GM18499 (cell line): Measurements from ENCODE around the gene VWA8.
A peak's percentile ranks its signal among the peaks of the same experiment; 100 is the strongest.
"Not testable (repeated sequence)": the region's sequence is repeated elsewhere in the genome, so short reads cannot be mapped to it uniquely, and the experiment has no call there.

Experiments used
- ATAC-seq: cut with Tn5 transposase; IDR thresholded peaks from one replicate; pipeline ENCODE4 v1.9.1; 2021; ENCODE audit warnings: moderate number of reproducible peaks; ENCODE audit not compliant: insufficient read depth, unreplicated experiment

VWA8 gene

GRCh38 chr13:41812851-41813250, 148.1 kb downstream of the VWA8 start:
- peak; percentile 43 for ATAC-seq

GRCh38 chr13:41812237-41812636, 148.7 kb downstream of the VWA8 start:
- ATAC-seq = no peak

- no peak for ATAC-seq
Observed at GRCh38 chr13:41811588-41812021, 149.3 kb downstream of the VWA8 start.

- no peak for ATAC-seq
Observed at GRCh38 chr13:41809962-41810361, 150.9 kb downstream of the VWA8 start.

DNA sequence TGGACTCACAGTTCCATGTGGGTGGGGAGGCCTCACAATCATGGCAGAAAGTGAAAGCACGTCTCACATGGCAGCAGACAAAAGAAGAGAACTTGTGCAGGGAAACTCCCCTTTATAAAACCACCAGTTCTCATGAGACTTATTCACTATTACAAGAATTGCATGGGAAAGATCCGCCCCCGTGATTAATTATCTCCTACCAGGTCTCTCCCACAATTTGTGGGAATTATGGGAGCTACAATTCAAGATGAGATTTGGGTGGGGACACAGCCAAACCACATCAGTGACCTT, 157.5 kb downstream of the VWA8 start:
- ATAC-seq = not testable (repeated sequence)

GRCh38 chr13:41802684-41803444, 158.0 kb downstream of the VWA8 start:
- ATAC-seq = no peak

DNA sequence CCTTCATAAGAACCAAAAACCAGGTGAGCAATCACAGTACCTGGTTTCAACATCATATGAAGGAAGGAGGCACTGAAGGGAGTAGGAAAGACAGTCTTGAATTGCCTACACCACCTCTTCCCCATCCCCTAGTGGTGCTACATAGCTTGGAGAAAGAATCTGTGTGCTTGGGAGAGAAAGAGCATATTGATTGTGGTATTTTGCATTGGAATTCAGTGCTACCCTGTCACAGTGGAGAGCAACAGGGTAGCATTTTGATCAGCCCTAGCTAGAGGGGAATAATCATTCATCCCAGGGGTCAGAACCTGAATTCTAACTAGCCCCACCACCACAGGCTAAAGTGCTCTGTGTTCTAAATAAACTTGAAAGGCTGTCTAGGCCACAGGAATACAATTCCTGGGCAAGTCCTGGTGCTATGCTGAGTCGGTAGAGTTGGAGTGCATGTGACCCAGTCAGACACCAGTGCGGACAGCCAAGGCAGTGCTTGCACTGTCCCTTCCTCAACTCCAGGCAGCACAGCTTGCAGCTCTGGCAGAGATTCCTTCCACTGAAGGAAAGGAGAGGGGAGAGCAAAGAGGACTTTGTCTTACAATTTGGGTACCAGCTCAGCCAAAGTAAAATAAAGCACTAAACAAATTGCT, 158.7 kb downstream of the VWA8 start:
- no peak for ATAC-seq

GRCh38 chr13:41791056-41791455, 169.9 kb downstream of the VWA8 start:
- no peak for ATAC-seq

DNA sequence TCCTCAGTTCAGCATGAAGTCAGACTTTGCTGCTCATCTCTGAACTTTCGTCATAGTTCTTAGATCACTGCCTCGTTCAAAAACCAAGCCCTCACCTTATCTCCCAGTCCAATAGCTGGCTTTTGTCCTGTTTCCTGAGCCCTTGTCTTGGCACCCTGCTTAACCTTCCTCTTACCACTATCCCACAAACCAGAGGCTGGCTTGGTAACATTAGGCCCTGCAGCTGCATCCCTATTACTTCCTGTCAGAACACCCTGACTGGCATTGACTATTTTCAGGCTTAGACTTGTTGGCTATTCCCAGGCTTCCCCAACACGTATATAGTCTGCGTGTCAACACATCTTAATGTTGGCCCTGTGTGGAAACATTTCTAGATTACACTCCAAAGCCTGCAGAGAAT, 172.4 kb downstream of the VWA8 start:
- no peak for ATAC-seq

DNA sequence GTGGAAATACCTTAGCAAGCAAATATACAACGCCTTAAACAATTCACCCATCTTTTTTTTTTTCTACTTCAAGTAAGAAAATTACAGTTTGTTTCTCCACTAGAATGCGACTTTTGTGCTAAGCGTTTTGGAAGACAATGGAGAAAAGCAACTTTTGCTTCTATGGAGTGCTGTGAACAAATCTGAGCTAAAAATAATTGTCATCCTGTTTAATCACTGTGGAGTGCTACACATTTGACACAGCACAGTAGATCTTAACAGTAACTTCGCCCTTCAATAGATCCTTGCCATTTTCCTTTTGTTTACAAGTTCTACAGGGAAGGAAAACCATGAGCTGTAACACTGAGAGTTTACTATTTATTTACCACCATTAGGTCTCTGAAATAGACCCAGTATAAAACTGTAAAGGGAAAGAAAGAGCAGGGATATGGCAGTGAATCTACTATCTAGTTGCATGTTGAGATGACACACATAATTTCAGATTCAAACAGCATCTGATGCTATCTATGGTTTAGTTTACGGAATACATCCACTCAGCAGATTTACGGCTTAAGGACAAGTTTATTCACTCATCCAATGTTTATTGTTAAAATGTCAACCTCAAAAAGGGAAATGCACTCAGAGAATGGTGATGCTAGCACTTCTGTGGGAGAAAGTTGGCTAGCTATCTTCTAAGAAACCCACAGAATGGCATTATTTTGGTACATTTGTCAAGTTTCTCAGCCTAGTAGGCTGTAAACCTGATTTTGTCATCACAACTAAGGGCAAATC, 175.3 kb downstream of the VWA8 start:
- no peak for ATAC-seq

GRCh38 chr13:41782086-41782485, 178.8 kb downstream of the VWA8 start:
- no peak for ATAC-seq

- no peak for ATAC-seq
Observed at GRCh38 chr13:41780715-41781706, 179.9 kb downstream of the VWA8 start.

DNA sequence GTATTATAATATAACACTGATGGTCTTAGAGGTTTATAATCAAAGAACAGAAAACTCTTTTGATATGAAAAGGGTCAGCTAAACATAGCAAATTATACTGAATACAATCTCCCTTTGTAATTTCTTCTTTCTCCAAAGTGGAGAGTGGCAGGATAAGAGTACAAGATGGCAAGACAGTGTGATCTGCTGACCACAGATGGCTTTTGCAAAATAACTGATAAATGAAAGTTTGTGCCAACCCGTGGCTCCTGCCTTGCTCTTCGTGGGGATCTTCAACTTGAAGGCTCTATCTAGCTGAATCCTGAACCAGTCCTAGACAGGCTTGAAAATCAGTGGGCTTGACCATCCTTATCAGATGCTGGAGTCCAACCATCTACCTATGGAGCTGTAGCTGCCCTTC, 185.7 kb downstream of the VWA8 start:
- ATAC-seq = no peak

DNA sequence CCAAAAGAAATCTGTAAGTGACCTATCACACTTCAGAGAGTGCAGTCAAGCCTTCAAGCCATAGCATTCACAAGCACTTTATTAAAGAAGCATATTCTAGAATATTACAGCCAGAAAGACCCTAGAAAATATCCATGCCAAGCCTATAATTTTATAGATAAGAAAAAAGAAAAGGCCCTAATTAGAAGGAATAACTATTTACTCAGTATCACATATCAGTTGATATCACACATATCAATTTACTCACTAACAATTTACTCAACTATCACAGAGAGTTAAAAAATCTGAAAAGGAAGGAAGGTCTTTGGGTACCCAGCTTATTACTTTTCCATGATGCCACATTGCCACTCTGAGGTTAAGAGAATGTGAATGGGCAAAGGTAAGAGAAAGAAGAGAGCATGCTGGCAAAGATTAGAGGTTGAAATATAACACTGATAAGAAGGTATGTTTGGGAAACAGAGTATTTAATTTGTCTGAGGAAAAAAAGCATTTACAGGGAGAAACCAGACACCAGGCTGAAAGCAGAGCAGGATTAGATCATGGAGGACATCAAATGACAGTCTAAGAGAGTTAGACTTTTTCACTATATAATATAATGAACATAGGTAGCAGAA, 186.2 kb downstream of the VWA8 start:
- no peak for ATAC-seq

DNA sequence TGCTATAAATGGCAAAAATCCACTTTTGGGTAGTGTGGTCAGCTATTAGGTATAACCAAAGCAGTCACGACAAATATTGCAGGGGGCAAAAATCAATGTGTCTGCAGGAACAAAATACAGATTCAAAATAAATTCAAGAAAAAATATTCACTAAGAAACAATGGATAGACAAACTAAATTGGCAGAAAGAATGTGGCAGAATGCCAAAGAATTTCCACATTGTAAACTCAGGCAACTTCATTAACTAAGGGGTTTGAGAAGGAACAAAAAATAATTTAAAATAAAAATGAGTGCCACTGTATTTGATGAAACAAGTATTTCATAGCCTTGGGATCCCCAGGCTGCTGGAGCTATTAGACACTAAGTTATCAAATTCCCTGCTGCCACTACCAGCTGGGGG, 193.1 kb downstream of the VWA8 start:
- no peak for ATAC-seq

DNA sequence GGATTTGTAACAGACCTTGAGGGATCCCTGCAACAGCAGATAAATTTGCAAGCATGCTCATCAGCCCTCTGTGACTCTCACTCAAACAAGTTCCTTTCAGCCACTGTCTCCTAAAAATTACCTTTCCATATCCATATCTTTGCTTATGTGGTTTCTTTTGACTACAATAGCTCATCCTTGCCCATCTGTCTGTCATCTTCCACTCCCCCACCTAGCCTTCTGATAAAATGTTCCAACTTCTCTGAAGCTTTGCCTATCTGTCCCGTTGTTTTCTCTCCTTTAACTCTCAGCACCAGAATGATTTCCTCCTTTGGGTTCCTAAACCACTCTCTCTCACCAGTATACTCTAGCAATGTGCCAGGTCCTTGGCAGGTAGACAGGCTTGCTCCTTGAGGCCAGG, 194.5 kb downstream of the VWA8 start:
- no peak for ATAC-seq

- ATAC-seq = no peak
Observed at GRCh38 chr13:41765813-41766212, 195.1 kb downstream of the VWA8 start.

DNA sequence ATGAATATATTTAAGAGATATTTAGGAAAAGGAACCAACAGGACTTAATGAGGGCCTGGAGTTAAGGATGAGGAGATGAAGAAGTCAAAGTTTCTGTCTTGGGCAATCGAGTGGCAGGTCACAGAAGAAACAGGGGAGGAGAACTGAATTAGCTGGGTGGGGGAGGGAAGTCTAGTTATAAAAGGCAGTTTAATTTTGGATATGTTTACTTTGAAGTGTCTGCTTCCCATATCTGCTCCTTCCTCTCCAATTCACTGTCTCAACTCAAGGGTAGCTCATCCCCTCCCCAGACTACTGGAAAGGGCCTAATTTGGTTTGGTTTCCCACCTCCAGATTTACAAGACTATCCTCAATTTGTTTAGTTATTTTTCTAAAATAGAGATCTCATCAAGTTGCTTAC, 195.9 kb downstream of the VWA8 start:
- no peak for ATAC-seq

DNA sequence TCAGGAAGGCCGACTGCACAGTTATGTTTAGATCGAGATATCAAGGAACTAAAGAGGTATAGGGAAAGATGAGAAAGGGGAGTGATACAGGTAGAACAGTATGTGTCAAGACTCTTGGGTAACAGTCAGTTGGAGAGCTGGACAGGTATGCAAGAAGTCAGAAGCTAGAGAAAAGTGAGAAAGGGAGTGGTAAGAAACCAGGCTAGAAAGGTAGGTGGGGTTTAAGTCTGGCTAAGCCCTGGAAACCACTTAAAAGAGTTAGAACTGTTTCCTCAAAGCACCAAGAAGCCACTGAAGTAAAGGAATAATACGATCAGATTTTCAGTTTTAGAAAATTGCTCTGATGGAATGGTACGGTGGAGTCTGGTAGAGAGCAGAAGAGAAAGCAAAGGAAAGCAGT, 196.4 kb downstream of the VWA8 start:
- ATAC-seq = no peak

DNA sequence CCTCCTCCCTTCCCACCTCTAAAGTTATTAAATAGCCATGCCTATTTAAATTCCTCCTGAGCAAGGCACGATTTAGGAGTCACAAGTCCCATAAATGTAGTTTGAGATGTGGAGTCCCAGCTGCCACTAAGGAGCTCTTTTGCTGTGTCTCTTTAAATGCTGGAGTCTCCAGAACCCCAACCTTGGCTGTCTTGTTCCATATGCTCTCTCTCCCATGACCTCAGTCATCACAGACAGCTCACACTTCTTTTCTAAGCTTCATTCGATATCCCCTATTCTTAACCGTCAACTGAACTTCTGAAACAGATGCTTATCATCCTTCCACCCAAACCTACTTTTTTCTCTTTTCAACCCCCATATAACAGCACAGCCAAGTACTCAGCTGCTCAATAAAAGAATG, 197.1 kb downstream of the VWA8 start:
- no peak for ATAC-seq
